GM19099 (cell line): ENCODE data around the gene MYO1D.

Source experiments
- POLR2A ChIP-seq: IDR thresholded peaks from 3 replicates; pipeline ENCODE4 v1.6.1; 2011; ENCODE audit warnings: low read depth; ENCODE audit not compliant: insufficient read length; ENCODE audit errors: extremely low read depth

MYO1D gene

GRCh38 chr17:32746280-32746679, 130.6 kb downstream of the MYO1D start:
- TF ChIP-seq POLR2A = no peak

GRCh38 chr17:32742681-32743538, 134.0 kb downstream of the MYO1D start:
- no peak for TF ChIP-seq POLR2A

GRCh38 chr17:32741381-32741780, 135.5 kb downstream of the MYO1D start:
- no peak for TF ChIP-seq POLR2A

- no peak for TF ChIP-seq POLR2A
These were observed 137.2 kb downstream of the MYO1D start for GRCh38 chr17:32739722-32740121.

- no peak for TF ChIP-seq POLR2A
These were observed 143.5 kb downstream of the MYO1D start for GRCh38 chr17:32733401-32733800.

- TF ChIP-seq POLR2A = no peak
These were observed 144.0 kb downstream of the MYO1D start for GRCh38 chr17:32732900-32733299.

- TF ChIP-seq POLR2A = no peak
These were observed 144.7 kb downstream of the MYO1D start for GRCh38 chr17:32732296-32732642.

GRCh38 chr17:32731556-32732295, 145.2 kb downstream of the MYO1D start:
- TF ChIP-seq POLR2A = no peak

GRCh38 chr17:32727681-32728080, 149.2 kb downstream of the MYO1D start:
- TF ChIP-seq POLR2A = no peak

GRCh38 chr17:32725697-32726096, 151.2 kb downstream of the MYO1D start:
- TF ChIP-seq POLR2A = no peak

- no peak for TF ChIP-seq POLR2A
These were observed 153.5 kb downstream of the MYO1D start for GRCh38 chr17:32723310-32723955.

GRCh38 chr17:32722733-32723132, 154.2 kb downstream of the MYO1D start:
- no peak for TF ChIP-seq POLR2A

GRCh38 chr17:32720671-32721070, 156.3 kb downstream of the MYO1D start:
- no peak for TF ChIP-seq POLR2A

- TF ChIP-seq POLR2A = no peak
These were observed 157.2 kb downstream of the MYO1D start for GRCh38 chr17:32719689-32720088.

GRCh38 chr17:32713081-32713480, 163.8 kb downstream of the MYO1D start:
- no peak for TF ChIP-seq POLR2A

GRCh38 chr17:32709562-32709961, 167.4 kb downstream of the MYO1D start:
- TF ChIP-seq POLR2A = no peak

GRCh38 chr17:32701871-32702270, 175.1 kb downstream of the MYO1D start:
- TF ChIP-seq POLR2A = no peak

- TF ChIP-seq POLR2A = no peak
These were observed 177.7 kb downstream of the MYO1D start for GRCh38 chr17:32699247-32699646.
